OCI-LY1 (cell line): ENCODE results near the gene TMEM79.

Experiments used
- EZH2 ChIP-seq: fragments of 200-600 bp; sonication (generic), shearing (Covaris generic); IDR thresholded peaks from 2 replicates; pipeline ENCODE4 v1.8.0; 2017; ENCODE audit warnings: borderline replicate concordance, mixed run types, mild to moderate bottlenecking, antibody characterized with exemption, low read length, moderate library complexity, mixed read lengths
- TF ChIP-seq, protein P1 (sequence below): fragments of 200-600 bp; sonication (generic), shearing (Covaris generic); IDR thresholded peaks from 2 replicates; pipeline ENCODE4 v1.5.1; 2017; ENCODE audit warnings: mild to moderate bottlenecking, antibody characterized with exemption, low read length, moderate library complexity, mixed read lengths

DNA sequence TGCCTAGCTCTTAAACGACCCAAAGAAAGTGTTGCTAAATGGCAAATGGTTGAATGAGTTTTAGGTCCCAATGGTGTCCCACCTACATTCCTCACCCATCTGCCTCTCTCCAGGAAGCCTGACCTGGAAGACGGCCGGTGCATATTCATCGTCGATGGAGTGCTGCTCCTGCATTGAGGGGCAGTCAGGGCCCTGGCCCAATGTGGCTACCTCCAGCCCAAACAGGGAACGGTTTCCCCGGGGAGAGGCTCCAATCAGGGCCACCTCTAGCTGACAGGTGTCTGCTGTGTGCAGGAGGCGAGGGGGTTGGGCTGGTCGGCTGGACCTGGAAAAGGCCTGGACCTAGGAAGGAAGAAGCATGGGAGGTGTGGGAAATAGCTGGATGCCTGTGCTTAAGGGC, 9.8 kb downstream of the TMEM79 start:
- TF ChIP-seq, protein P1, sequence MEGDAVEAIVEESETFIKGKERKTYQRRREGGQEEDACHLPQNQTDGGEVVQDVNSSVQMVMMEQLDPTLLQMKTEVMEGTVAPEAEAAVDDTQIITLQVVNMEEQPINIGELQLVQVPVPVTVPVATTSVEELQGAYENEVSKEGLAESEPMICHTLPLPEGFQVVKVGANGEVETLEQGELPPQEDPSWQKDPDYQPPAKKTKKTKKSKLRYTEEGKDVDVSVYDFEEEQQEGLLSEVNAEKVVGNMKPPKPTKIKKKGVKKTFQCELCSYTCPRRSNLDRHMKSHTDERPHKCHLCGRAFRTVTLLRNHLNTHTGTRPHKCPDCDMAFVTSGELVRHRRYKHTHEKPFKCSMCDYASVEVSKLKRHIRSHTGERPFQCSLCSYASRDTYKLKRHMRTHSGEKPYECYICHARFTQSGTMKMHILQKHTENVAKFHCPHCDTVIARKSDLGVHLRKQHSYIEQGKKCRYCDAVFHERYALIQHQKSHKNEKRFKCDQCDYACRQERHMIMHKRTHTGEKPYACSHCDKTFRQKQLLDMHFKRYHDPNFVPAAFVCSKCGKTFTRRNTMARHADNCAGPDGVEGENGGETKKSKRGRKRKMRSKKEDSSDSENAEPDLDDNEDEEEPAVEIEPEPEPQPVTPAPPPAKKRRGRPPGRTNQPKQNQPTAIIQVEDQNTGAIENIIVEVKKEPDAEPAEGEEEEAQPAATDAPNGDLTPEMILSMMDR, result no peak
- TF ChIP-seq EZH2, result no peak
